Activated CD4-positive, alpha-beta T cell treated with anti-CD3 and anti-CD28 coated beads, Interleukin-2, Interleukin-4, amounts not matched to agents 100 ng/mL and 50 ng/mL, durations not matched to agents 16 hours and 8 hours (primary cell): ENCODE measurements around the gene ATXN1.
A peak's percentile ranks its signal among the peaks of the same experiment; 100 is the strongest.
"Not testable (repeated sequence)": the region's sequence is repeated elsewhere in the genome, so short reads cannot be mapped to it uniquely, and the experiment has no call there.

ENCODE experiments used
- DNase-seq: peaks from one replicate; pipeline ENCODE4 v3.0.0-alpha.2; 2020; ENCODE audit warnings: low spot score

Gene ATXN1

DNA sequence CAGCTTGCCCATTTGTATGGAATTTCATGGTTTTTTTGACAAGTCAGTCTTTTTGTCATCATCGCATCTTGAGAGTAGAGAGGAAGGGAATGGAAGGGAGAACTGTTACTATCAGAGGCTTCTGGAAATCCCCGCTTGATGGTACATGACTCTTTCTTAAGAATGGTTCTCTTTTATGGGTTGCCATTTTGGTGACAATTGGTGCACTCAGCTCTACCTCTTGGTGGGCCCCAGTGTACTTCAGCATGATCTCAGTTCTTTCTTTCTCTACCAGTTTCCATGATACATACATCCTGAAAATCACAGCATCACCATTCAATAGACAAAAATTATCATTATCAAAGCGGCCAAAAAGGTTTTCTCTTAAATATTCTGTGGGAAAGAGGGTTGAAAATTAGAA is 147.1 kb downstream of the ATXN1 start:
- DNase-seq, result not testable (repeated sequence)

DNA sequence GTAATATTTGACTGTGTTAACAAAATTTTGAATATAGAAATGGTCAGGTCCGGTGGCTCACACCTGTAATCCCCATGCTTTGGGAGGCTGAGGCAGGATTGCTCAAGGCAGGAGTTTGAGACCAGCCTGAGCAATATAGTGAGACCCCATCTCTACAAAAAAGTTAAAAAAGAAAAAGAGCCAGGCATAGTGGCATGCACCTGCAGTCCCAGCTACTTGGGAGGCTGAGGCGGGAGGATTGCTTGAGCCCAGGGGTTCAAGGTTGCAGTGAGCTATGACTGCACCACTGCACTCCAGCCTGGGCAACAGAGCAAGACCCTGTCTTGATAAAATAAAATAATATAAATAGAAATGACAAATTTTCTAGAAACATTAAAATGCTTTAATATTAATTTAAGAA is 147.8 kb downstream of the ATXN1 start:
- not testable (repeated sequence) for DNase-seq

DNA sequence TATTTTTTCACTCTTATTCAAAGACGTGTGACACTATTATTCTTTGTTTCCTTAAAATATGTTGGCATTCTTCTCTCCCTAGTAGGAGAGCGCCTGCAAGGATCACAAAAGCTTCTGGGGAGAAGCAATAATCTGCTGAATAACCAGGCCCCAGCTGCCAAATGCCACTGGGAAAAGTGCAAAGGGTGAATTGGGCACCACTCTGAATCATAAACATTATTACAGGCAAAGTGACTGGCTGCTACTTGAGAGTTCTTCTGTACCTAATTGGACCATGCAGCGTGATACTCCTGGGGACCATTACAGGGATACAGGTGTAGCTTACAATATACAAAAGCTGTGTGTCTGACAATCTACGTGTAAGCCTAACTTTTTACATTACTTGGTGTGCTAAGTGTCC is 152.8 kb downstream of the ATXN1 start:
- DNase-seq, result no peak

DNA sequence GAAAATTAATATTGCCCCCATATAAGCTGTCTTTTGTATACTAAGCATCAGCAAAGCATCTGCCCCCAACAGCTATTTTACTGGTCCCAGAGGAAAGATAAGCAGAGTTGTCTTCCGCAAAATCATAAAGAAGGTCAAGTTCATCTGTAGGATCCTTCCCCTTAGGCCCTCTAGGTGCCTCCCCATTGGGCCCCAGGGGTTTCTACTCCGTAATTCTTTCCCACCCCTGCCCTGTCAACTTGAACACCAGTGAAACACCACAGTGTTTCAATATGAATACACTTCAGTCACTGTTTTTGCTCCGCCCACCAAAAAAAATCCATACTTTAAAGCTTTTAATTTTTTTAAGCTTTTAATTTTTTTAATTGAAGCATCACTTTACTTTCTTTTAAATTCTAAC is 159.2 kb downstream of the ATXN1 start:
- DNase-seq, result peak; percentile 79

DNA sequence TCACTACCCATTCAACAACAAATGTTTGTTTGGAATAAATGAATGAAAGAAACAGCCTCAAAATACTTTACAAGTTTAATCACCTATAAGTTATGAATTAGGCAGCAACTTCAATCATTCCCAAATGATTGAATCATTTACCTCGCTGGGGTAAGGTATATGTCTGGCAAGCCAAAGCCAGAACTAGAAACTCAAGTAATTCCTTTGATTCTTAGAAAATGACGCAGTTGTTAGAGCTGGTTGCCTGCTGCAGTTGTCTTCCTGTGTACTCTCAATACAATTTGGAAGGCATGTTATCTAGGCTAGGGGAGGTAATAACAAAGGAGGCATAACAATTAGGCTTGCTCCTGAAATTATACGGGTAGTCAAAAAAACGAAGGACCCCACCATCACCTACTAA is 160.6 kb downstream of the ATXN1 start:
- no peak for DNase-seq

- no peak for DNase-seq
These were observed 161.2 kb downstream of the ATXN1 start for GRCh38 chr6:16600026-16600425.

DNA sequence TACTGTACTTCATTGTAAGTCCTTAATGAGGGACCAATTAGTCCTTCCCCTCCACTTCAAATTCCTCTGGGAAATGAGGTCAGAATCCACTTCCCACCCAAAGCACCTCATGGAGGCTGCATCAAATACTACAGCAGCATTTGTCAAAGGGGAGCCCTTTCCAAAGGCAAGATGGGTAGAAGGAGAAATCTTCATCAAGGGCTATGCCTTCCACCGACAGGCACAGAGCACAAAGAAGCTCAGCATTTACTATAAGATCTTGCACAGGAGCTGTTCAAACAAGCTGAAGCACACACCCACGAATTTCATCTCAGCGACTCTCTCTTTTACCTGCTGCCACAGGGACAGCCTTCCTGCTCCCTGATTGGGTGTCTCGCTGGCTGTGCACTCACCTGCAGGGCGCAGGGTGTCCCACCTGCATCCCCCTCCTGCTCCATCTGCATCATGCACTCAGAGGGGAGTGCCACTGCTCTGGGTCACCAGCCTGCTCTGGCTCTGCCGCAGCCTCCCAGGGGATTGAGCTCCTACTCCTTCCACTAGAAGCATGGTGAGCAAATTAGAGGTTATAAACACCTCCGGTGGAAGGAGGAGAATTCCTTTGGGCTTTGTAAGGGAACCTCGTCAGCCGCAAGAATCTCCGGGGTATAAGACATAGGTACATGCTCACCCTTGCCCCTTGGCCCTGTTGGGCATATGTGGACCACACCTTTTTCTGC is 164.5 kb downstream of the ATXN1 start:
- DNase-seq, result no peak

DNA sequence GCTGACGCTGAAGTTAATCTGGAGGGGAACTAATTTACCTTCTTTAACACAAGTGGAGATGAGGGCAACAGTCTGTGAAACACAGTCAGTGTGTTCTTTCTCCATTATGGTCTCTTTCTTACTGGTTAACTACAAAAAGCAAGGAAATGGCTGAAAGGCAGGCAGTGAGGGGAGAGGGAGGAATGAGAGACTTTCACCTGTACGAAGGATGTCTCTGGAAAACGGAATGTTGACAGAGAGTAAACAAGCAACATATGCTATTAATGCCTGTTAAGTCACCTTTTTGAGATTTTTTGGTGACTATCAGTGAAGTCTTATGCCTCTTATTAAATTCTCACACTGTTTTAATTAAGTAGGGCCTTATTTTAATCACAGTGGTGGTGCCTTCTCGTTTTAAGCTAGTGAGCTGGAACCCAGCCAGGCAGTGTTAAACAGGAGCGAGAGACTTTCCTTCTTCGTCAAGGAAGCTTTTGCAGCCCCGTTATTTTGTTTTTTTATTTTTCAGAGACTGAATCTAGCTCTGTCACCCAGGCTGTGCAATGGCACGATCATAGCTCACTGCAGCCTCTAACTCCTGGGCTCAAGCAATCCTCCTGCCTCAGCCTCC is 165.6 kb downstream of the ATXN1 start:
- no peak for DNase-seq

DNA sequence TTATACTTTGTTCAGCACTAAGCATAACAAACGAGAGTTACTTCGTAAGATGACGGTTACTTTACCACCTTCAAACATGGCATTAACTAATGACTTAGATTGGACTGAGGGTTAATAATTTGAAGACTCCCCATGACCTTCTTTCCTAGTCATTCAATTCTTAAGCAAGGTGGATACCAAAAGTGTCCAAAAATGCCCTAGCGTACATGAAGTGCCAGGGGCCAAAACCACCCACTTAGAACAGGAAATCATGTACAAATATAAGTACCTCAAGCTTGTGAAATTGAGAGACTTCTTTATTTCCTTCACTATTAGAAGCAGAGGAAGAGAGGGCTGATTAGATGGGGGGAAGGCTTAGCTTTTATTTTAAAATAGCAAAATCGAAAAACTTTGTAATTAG is 166.4 kb downstream of the ATXN1 start:
- no peak for DNase-seq

GRCh38 chr6:16592223-16592911 is 168.9 kb downstream of the ATXN1 start:
- DNase-seq, result no peak

- peak; percentile 15 for DNase-seq
These were observed 169.7 kb downstream of the ATXN1 start for GRCh38 chr6:16591396-16592222.

GRCh38 chr6:16585805-16586204 is 175.5 kb downstream of the ATXN1 start:
- no peak for DNase-seq

- DNase-seq, result no peak
These were observed 178.0 kb downstream of the ATXN1 start for GRCh38 chr6:16583144-16583762.

- no peak for DNase-seq
These were observed 178.7 kb downstream of the ATXN1 start for GRCh38 chr6:16582446-16583143.

DNA sequence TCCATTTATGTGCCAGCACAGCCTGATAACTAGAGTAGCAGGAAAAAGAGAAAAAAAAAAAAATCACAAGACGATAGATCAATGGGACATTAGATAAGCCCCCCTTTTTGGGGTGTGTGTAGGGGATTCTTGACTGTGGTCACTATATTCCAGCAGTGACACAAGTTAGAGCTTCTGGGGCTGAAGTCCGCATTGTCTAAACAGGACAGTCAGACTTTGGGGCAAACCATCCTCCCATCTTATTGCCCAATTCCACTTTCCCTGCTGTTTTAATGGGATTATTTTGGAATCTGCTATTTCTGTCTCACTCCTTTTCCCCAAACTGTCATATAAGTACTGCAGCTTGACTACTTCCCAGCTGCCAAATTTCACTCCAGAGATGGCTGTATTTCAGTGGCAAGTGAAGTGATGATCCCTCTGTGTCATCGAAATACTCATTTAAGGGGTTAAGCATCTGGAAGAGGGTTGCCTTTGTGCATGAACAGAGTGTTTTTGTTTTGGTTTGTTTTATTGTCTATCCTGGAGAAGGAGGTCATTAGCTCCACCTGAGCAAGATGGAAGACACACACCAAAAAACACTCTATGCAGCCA is 182.5 kb downstream of the ATXN1 start:
- DNase-seq, result no peak

- no peak for DNase-seq
These were observed 184.6 kb downstream of the ATXN1 start for GRCh38 chr6:16576451-16577368.

GRCh38 chr6:16575655-16576054 is 185.6 kb downstream of the ATXN1 start:
- DNase-seq, result no peak

- no peak for DNase-seq
These were observed 188.3 kb downstream of the ATXN1 start for GRCh38 chr6:16572943-16573342.

- no peak for DNase-seq
These were observed 188.9 kb downstream of the ATXN1 start for GRCh38 chr6:16572317-16572716.

DNA sequence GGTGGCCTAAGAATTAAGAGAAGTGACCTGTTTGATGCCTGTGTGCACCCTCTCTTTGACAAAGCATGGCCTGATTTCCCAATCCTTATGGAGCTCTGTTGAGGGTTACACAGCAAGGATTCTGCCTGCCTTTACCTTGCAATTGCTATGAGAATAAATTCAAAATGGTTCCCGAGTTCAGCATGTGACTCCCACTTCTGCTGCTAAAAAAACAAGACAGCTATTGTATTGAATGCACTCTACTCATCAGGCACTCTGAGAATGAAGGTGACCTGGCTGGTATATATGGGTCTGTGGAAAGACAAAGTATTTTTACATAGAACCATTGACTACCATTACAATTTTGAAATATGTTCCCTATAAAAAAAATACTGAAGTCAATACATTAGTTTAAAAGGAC is 190.3 kb downstream of the ATXN1 start:
- DNase-seq, result no peak
